GM18505 (cell line): ENCODE measurements around the gene GADD45GIP1.

Experiments
- ATAC-seq: cut with Tn5 transposase; IDR thresholded peaks from one replicate; pipeline ENCODE4 v1.9.1; 2021; ENCODE audit not compliant: unreplicated experiment
- POLR2A ChIP-seq: IDR thresholded peaks from 4 replicates; pipeline ENCODE4 v1.6.1; 2011; ENCODE audit warnings: borderline replicate concordance; ENCODE audit not compliant: insufficient read depth, insufficient read length; ENCODE audit errors: extremely low read depth

GADD45GIP1 gene

GRCh38 chr19:12995596-12996405 lies 38.8 kb upstream of the GADD45GIP1 start:
- ATAC-seq: no peak
- no peak for TF ChIP-seq POLR2A

- no peak for TF ChIP-seq POLR2A
- no peak for ATAC-seq
Observed at GRCh38 chr19:12994701-12995595, 37.9 kb upstream of the GADD45GIP1 start, which contains the start of gene NFIX. TSS of gene NFIX (plus strand) at chr19:12995475. CDS start at chr19:12995838, 363 bp downstream.

DNA sequence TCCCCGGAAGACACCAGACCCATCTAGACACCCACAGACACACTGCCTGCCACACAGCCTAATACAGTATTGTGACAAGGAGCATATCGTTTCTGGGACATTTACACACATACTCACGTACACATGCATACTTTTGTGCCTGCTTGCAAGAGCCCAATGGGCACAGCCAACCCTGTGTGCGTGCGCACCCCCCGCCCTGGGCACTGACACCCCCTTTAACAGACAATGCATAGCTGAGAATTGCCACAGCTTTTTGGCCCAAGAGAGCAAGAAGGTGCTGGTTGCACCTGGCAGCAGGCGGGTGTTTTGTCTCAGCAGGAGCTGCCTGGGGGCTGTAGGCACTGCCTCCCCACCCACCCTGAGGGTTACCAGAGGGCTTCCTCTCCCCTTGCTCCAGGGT lies 36.5 kb upstream of the GADD45GIP1 start:
- ATAC-seq: no peak
- TF ChIP-seq POLR2A: no peak

DNA sequence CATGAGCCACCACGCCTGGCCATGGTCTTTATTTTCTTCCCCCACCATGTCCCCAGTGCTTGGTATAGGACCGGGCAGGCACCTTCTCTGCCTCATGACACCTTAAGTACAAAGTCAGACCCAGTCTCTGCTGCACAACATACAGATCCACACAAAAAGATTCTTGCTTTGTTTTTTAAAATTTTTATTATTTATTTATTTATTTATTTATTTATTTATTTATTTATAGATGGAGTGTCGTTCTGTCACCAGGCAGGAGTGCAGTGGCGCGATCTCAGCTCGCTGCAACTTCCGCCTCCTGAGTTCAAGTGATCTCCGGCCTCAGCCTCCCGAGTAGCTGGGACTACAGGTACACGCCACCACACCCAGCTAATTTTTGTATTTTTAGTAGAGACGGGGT lies 35.7 kb upstream of the GADD45GIP1 start:
- ATAC-seq: no peak
- no peak for TF ChIP-seq POLR2A

DNA sequence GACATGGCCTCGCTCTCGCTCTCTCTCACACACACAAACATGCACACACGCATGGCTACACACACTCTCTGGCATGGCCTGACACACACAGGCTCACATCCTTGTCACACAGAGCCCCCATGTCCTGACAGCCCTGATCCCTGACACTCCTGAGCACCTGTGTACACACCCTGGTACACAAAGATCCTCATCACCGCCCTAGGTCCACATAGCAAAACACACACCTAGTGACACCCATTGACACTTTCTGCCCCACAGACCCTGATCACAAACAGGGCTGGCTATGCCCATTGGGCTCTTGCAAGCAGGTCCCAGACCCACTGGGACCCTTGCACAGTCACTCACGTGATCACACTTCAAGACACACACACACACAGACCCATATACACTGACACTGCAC lies 34.3 kb upstream of the GADD45GIP1 start:
- no peak for TF ChIP-seq POLR2A
- ATAC-seq: no peak

- TF ChIP-seq POLR2A: no peak
- no peak for ATAC-seq
Observed at GRCh38 chr19:12990853-12991252, 33.8 kb upstream of the GADD45GIP1 start.

DNA sequence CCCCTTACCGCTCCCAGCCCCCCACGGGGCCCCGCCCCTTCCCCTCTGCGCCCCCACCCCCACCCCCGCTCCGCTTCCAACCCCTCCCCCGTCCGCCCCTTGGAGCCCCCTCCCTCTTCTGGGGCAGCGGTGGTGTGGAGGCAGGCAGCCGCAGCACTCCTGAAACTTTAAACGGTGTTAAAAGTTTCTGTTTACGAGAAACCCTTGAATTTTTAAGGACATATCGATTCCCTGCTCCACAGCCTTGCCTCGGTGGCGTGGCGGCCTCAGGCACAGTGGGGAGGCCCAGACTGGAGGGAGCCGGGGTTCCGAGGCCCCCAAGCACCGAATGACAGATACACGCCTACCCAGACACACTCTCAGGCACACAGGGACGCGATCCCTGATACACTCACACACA lies 33.4 kb upstream of the GADD45GIP1 start:
- no peak for ATAC-seq
- TF ChIP-seq POLR2A: no peak

DNA sequence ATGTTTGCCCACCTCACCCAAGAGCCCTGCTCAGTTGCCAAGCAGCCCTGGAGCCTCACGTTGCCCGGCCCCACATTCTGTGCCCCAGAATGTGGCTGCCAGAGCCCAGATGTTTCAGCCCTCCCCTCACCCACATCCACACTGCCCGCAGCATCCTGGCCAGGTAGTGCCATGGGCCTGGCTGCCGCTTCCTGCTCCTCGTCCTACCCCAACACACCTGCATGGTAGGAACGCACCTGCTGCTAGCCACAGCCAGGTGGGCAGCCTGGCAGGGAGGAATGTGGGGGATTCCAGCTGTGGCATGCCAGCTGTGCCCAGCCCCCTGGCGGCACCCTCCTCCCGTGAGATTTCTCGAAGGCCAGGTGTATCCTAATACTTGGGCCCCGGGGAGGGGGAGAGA lies 30.8 kb upstream of the GADD45GIP1 start:
- ATAC-seq: no peak

GRCh38 chr19:12987190-12987589 lies 30.2 kb upstream of the GADD45GIP1 start:
- no peak for ATAC-seq
- no peak for TF ChIP-seq POLR2A

More for the DNA sequence above, 30.8 kb upstream of the GADD45GIP1 start:
- TF ChIP-seq POLR2A: no peak

- no peak for ATAC-seq
- TF ChIP-seq POLR2A: no peak
Observed at GRCh38 chr19:12986726-12987125, 29.7 kb upstream of the GADD45GIP1 start.

GRCh38 chr19:12985049-12985776 lies 28.2 kb upstream of the GADD45GIP1 start:
- ATAC-seq: no peak
- TF ChIP-seq POLR2A: no peak

- ATAC-seq: no peak
Observed at GRCh38 chr19:12984683-12985048, 27.6 kb upstream of the GADD45GIP1 start.

DNA sequence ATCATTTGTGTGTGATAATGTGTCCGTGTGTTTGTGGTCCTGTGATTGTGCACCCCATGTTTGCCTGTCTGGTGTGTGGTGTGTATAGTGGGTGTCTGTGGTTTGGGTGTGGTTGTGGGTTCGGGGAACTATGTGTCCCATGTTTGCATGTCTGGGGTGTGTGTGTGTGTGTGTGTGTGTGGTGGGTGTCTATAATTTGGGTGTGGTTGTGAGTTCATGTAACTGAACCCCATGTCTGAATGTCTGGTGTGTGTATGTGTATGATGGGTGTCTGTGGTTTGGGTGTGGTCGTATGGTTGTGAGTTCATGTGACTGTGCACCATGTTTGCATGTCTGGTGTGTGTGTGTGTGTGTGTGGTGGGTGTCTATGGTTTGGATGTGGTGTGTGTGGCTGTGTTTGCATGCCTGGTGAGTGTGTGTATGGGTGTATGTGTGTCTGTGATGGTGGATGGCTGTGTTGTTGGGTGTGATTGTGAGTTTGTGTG lies 27.2 kb upstream of the GADD45GIP1 start:
- no peak for ATAC-seq
- no peak for TF ChIP-seq POLR2A

More at GRCh38 chr19:12984683-12985048, 27.6 kb upstream of the GADD45GIP1 start:
- TF ChIP-seq POLR2A: no peak
